AG10803 (cell line): ENCODE measurements around the gene MR1.
"Not testable (repeated sequence)": the region's sequence is repeated elsewhere in the genome, so short reads cannot be mapped to it uniquely, and the experiment has no call there.

Source experiments
- DNase-seq: peaks from one replicate; pipeline ENCODE4 v3.0.0; 2010; ENCODE audit warnings: low read depth
- H3K4me3 ChIP-seq: 2 replicates; pipeline ENCODE4 v1.5.1; 2011; ENCODE audit warnings: mild to moderate bottlenecking, low read length, control low read depth
- CTCF ChIP-seq: conservative IDR thresholded peaks from 2 replicates; pipeline ENCODE4 v1.5.1; 2011; ENCODE audit warnings: mild to moderate bottlenecking, low read length, control low read depth, inconsistent platforms

MR1 gene

GRCh38 chr1:181059435-181059834 lies 25.7 kb downstream of the MR1 start:
- DNase-seq: no peak
- no peak for TF ChIP-seq CTCF
- no peak overlapping the region for H3K4me3 ChIP-seq

- no peak for DNase-seq
- TF ChIP-seq CTCF: no peak
- H3K4me3 ChIP-seq: no peak overlapping the region
These were observed 26.3 kb downstream of the MR1 start for GRCh38 chr1:181060066-181060465.

- not testable (repeated sequence) for H3K4me3 ChIP-seq, DNase-seq
These were observed 27.2 kb downstream of the MR1 start for GRCh38 chr1:181060947-181061346.

- H3K4me3 ChIP-seq: no peak overlapping the region
- DNase-seq: no peak
- no peak for TF ChIP-seq CTCF
These were observed 27.7 kb downstream of the MR1 start for GRCh38 chr1:181061487-181061886.

GRCh38 chr1:181061891-181062835 lies 28.4 kb downstream of the MR1 start:
- no peak for TF ChIP-seq CTCF
- peak overlapping the region; percentile 21; the same call in 1 of the 2 replicates for H3K4me3 ChIP-seq
- DNase-seq: peak; percentile 16

- no peak overlapping the region for H3K4me3 ChIP-seq
- TF ChIP-seq CTCF: no peak
- DNase-seq: peak; percentile 90
These were observed 29.1 kb downstream of the MR1 start for GRCh38 chr1:181062836-181063428.

GRCh38 chr1:181064011-181064623 lies 30.3 kb downstream of the MR1 start:
- H3K4me3 ChIP-seq: no peak overlapping the region
- no peak for TF ChIP-seq CTCF
- DNase-seq: no peak
